Heart left ventricle (tissue), 13 donors: Measurements from ENCODE around the gene ATAD3B.

Experiments
- CTCF ChIP-seq, 12 donors: fragments of 200-600 bp; sonication (generic) in 4 of 12; IDR thresholded peaks; one replicate each; pipeline versions ENCODE4 v1.5.0 to v1.8.0; 2018 to 2022; ENCODE audit warnings: antibody characterized with exemption in 12 of 12, mild to moderate bottlenecking in 5 of 12
- POLR2A ChIP-seq, 2 donors: fragments of 450-650 bp; IDR thresholded peaks; one replicate each; pipeline ENCODE4 v1.6.1; 2017; ENCODE audit warnings: antibody characterized with exemption in 2 of 2, mild to moderate bottlenecking in 2 of 2, moderate library complexity in 2 of 2
- donor health status: ischemic (EF 13 %, LVEDD 7.1; RV severe dilation, severe dysfunction).
- donor health status: DM: no; HTN: yes; CAD: no.
- donor health status: DM: no; HTN: no; CAD: no.
- donor health status: ischemic (EF 25% LVEDD 6.9; RV normal size, moderate dysfunction).
- donor health status: ischemic (EF 25% LVEDD 5.7; RV mildly dilated, moderate dysfunction).
- donor health status: ischemic (EF 35%, LVEDD 5.7; RV mildly dilated, moderate dysfunction).
- donor health status: nonischemic (EF 11% LVEDD 7.7; RV severe dilation, severe dysfunction).
- donor health status: DM: yes; HTN: yes; CAD: no.
- donor health status: PGD.
- donor health status: ischemic (EF 29% LVEDD 5.4; RV normal size, mild dysfunction).
- donor health status: nonischemic (EF 23%, LVEDD 6.1; RV moderate dilation, normal function).

GRCh38 chr1:1433804-1434130 is 37.8 kb upstream of the ATAD3B start:
- TF ChIP-seq POLR2A (IDR thresholded peaks at IDR 0.05) (no peak), CTCF (IDR thresholded peaks at IDR 0.05) (no peak)
